ENCODE measurements around the gene C16orf74. TPM values are rescaled to one million over a fixed set of nuclear protein-coding genes. Genes with fewer than 3 reads are reported as not detected.

Gene C16orf74
- total and polyA plus RNA-seq, 8 donors: 0.37 to 1.3 (median 0.72) TPM

DNA sequence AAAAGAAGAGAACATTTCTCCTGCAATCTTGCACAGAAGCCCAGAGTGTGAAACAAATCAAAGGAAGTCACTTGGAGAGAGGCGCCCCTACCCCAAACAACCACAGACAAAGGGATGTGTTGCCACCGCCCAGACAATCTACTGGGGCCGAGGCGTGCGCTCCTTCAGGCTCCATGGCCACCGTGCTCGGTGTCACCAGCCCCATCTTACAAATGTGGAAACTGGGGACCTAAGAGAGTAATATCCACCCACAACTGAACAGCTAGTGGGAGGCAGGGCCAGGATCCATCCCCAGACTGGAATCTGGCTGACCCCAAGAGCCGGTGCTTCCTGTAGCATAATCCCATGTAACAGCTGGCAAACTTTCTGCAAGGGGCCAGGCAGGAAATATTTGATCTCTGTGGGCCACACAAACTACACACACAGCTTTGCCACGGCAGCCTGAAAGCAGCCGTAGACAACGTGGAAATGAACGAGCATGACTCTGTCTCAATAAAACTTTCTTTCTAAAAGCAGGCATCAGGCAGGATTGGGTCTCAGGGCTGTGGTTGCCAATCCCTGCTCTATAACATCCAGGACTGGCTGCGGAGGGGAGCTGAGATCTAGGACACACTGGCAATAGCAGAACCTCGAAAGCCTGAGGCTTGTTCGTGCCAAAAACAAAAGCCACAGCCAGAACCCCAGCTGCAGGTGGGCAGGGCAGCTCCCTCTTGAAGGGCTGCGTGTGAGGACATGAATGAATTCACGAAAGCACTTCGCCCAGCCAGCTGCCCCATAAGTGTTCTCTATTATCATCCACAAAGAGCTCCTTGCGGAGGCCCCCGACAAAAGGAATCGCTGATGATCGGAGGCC lies 35.5 kb downstream of the C16orf74 start:
- Histone ChIP-seq H3K27me3 (no peaks in the 10 kb centered on the region), H3K4me1 (no peaks in the 10 kb centered on the region), H3K27ac (no peak overlapping the region), H3K9me3 (no peaks in the 10 kb centered on the region), H3K36me3 (no peaks in the 10 kb centered on the region), H3K4me3 (no peak overlapping the region)
- DNase-seq: no peak
- no peak for FAIRE-seq
- 82 to 83% methylated on average over 22 of the region's 22 CpGs for WGBS, 2 donors
- TF ChIP-seq, protein P1, sequence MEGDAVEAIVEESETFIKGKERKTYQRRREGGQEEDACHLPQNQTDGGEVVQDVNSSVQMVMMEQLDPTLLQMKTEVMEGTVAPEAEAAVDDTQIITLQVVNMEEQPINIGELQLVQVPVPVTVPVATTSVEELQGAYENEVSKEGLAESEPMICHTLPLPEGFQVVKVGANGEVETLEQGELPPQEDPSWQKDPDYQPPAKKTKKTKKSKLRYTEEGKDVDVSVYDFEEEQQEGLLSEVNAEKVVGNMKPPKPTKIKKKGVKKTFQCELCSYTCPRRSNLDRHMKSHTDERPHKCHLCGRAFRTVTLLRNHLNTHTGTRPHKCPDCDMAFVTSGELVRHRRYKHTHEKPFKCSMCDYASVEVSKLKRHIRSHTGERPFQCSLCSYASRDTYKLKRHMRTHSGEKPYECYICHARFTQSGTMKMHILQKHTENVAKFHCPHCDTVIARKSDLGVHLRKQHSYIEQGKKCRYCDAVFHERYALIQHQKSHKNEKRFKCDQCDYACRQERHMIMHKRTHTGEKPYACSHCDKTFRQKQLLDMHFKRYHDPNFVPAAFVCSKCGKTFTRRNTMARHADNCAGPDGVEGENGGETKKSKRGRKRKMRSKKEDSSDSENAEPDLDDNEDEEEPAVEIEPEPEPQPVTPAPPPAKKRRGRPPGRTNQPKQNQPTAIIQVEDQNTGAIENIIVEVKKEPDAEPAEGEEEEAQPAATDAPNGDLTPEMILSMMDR (IDR thresholded peaks at IDR 0.05): no peak
- intact Hi-C loops (cut with DNase I): loop anchor here in 2 of 3 donors (5.0 to 10.0 kb wide), 2 partner anchors 48 to 441 kb away; no protein-coding TSS in a partner anchor
- ATAC-seq: no peak

DNA sequence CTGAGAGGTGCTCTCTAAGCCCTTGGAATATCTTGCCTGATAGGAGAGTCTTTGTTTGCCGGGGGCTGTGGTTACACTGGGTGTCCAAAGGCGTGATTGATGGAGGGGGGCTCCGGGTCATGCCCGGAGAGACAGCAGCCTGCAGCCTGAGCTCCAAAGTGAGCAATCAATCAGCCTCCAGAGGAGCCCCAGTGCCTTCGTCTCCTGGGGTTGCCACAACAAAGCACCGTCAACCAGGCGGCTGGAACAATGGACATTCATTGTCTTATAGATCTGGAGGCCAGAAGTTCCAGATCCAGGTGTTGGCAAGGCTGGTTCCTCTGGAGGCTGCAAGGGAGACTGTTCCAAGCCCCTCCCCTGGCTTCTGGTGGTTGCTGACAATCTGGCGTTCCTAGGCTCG lies 38.1 kb downstream of the C16orf74 start:
- WGBS, 2 donors: 57 to 59% methylated on average over 9 of the region's 9 CpGs
- no peak overlapping the region for H3K27ac ChIP-seq
- FAIRE-seq: no peak
- no peaks in the 10 kb centered on the region for H3K36me3 ChIP-seq
- no peak for ATAC-seq
- DNase-seq: no peak
- no peaks in the 10 kb centered on the region for H3K9me3 ChIP-seq
- intact Hi-C loops (cut with DNase I): loop anchor here in 1 of 3 donors (10.0 kb wide), 1 partner anchor 438 kb away; no protein-coding TSS in a partner anchor
- H3K4me1 ChIP-seq: no peaks in the 10 kb centered on the region
- H3K27me3 ChIP-seq: no peaks in the 10 kb centered on the region
- TF ChIP-seq, protein P1 (IDR thresholded peaks at IDR 0.05): no peak
- H3K4me3 ChIP-seq: no peak overlapping the region

DNA sequence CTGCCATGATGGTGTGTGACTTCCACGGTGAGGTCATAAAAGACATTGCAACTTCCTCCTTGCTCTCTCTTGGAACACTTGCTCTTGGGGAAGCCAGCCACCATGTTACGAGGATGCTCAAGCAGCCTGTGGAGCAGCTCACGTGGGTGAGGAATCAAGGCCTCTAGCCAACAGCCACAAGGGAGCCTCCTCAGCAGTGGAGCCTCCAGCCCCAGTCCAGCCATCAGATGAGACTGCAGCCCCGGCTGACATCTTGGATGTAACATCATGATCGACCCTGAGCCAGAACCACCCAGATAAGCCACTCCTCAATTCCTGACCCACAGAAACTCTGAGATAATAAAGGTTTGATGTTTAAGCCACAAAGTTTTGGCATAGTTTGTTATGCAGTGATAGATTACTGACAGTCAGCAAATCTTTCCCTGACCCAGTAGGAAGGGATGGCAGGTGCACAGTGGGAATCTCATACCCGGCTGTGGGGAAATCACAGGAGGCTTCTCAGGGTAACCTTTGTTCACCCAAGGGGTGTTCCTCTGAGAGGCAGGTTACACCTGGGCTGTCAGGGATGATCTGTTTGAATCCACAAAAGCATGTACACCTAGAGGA lies 38.8 kb downstream of the C16orf74 start:
- no peak overlapping the region for H3K27ac ChIP-seq
- ATAC-seq (no peak), DNase-seq (no peak), FAIRE-seq (no peak)
- 94 to 96% methylated on average over 6 of the region's 6 CpGs for WGBS, 2 donors
- TF ChIP-seq, protein P1 (IDR thresholded peaks at IDR 0.05): no peak
- H3K4me3 ChIP-seq: no peak overlapping the region
- H3K36me3 ChIP-seq: no peaks in the 10 kb centered on the region
- H3K4me1 ChIP-seq: no peaks in the 10 kb centered on the region
- no peaks in the 10 kb centered on the region for H3K27me3 ChIP-seq
- intact Hi-C loops (cut with DNase I): loop anchor here in 1 of 3 donors (10.0 kb wide), 1 partner anchor 437 kb away; no protein-coding TSS in a partner anchor
- H3K9me3 ChIP-seq: no peaks in the 10 kb centered on the region

DNA sequence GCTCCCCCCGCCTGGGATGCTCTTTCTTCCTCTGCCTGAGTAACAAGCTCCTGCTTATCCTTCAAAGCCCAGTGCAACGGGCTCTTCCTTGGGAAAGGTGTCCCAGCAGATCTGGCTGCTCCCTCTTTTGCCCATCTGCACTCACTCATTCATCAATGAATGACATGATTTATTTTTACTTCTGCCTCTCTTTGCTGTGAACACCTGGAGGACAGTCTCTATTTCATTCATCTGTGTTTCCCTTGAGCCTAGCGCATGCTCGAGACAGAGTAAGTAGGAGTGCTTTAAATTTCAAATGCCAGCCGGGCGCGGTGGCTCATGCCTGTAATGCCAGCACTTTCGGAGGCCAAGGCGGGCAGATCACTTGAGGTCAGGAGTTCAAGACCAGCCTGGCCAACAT lies 40.2 kb downstream of the C16orf74 start:
- 92 to 95% methylated on average over 9 of the region's 9 CpGs for WGBS, 2 donors
- intact Hi-C loops (cut with DNase I): loop anchor here in 1 of 3 donors (10.0 kb wide), 1 partner anchor 436 kb away; no protein-coding TSS in a partner anchor
- H3K4me3 ChIP-seq: no peak overlapping the region
- H3K27me3 ChIP-seq: no peaks in the 10 kb centered on the region
- H3K9me3 ChIP-seq: no peaks in the 10 kb centered on the region
- no peak for ATAC-seq
- no peak overlapping the region for H3K27ac ChIP-seq
- H3K4me1 ChIP-seq: no peaks in the 10 kb centered on the region
- no peak for FAIRE-seq
- DNase-seq: no peak
- no peaks in the 10 kb centered on the region for H3K36me3 ChIP-seq
- TF ChIP-seq, protein P1 (IDR thresholded peaks at IDR 0.05): no peak

All from pancreas (tissue), 10 donors.